Measurements from ENCODE around the gene TSEN2.

- TF ChIP-seq POLR2AphosphoS5 (IDR thresholded peaks at IDR 0.05; ENCODE audit: low read depth, low read length) (no peak), POLR2A (IDR thresholded peaks at IDR 0.05; ENCODE audit: insufficient read depth in 1 of 2, low read depth in 2 of 2, low read length in 2 of 2) (no peak), ZFX (CRISPR knock-in tag; IDR thresholded peaks at IDR 0.05; ENCODE audit: low read depth) (no peak), TAF1 (CRISPR knock-in tag; IDR thresholded peaks at IDR 0.05) (no peak), U2AF2 (IDR thresholded peaks at IDR 0.05; ENCODE audit: low read depth, low read length) (no peak), PITX1 (CRISPR knock-in tag; IDR thresholded peaks at IDR 0.05) (no peak), MAFG (CRISPR knock-in tag; IDR thresholded peaks at IDR 0.05) (no peak), CTCF (CRISPR knock-in tag; IDR thresholded peaks at IDR 0.05) (no peak), ZZZ3 (CRISPR knock-in tag; IDR thresholded peaks at IDR 0.05; ENCODE audit: borderline replicate concordance) (no peak), JUNB (CRISPR knock-in tag; IDR thresholded peaks at IDR 0.05; ENCODE audit: borderline replicate concordance) (no peak), SALL2 (CRISPR knock-in tag; IDR thresholded peaks at IDR 0.05) (no peak), FOXM1 (CRISPR knock-in tag; IDR thresholded peaks at IDR 0.05) (no peak)
- TF ChIP-seq, protein P1, sequence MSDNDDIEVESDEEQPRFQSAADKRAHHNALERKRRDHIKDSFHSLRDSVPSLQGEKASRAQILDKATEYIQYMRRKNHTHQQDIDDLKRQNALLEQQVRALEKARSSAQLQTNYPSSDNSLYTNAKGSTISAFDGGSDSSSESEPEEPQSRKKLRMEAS (IDR thresholded peaks at IDR 0.05), result no peak
Measured at GRCh38 chr3:12461097-12461649, 23.1 kb upstream of the TSEN2 start.
